GM18870 (cell line): ENCODE measurements around the gene ANXA6.

ENCODE experiments used
- ATAC-seq: cut with Tn5 transposase; IDR thresholded peaks from one replicate; pipeline ENCODE4 v1.9.1; 2021; ENCODE audit warnings: moderate library complexity; ENCODE audit not compliant: unreplicated experiment

The ANXA6 gene

GRCh38 chr5:151106509-151106908 is 51.1 kb downstream of the ANXA6 start:
- ATAC-seq: no peak

- ATAC-seq: no peak
These were observed 51.5 kb downstream of the ANXA6 start for GRCh38 chr5:151106043-151106442.

- no peak for ATAC-seq
These were observed 52.0 kb downstream of the ANXA6 start for GRCh38 chr5:151105561-151105960.

- ATAC-seq: no peak
These were observed 52.8 kb downstream of the ANXA6 start for GRCh38 chr5:151104795-151105194.

- ATAC-seq: no peak
These were observed 55.8 kb downstream of the ANXA6 start for GRCh38 chr5:151101746-151102145.

- no peak for ATAC-seq
These were observed 56.4 kb downstream of the ANXA6 start for GRCh38 chr5:151101151-151101550.

GRCh38 chr5:151100681-151101080 is 56.9 kb downstream of the ANXA6 start:
- ATAC-seq: no peak

GRCh38 chr5:151098768-151099121 is 58.8 kb downstream of the ANXA6 start:
- ATAC-seq: no peak

GRCh38 chr5:151097820-151098767 is 59.5 kb downstream of the ANXA6 start:
- ATAC-seq: peak; percentile 41

- ATAC-seq: no peak
These were observed 60.5 kb downstream of the ANXA6 start for GRCh38 chr5:151097061-151097460.

- ATAC-seq: no peak
These were observed 61.6 kb downstream of the ANXA6 start for GRCh38 chr5:151096001-151096373.

- no peak for ATAC-seq
These were observed 62.1 kb downstream of the ANXA6 start for GRCh38 chr5:151095341-151096000.

GRCh38 chr5:151094852-151095245 is 62.7 kb downstream of the ANXA6 start:
- no peak for ATAC-seq

- ATAC-seq: peak; percentile 69
These were observed 63.3 kb downstream of the ANXA6 start for GRCh38 chr5:151094030-151094851.

- ATAC-seq: peak; percentile 8
These were observed 64.1 kb downstream of the ANXA6 start for GRCh38 chr5:151093476-151093889.

GRCh38 chr5:151092762-151093161 is 64.8 kb downstream of the ANXA6 start:
- ATAC-seq: no peak

GRCh38 chr5:151089726-151090125 is 67.9 kb downstream of the ANXA6 start:
- no peak for ATAC-seq

- ATAC-seq: no peak
These were observed 68.6 kb downstream of the ANXA6 start for GRCh38 chr5:151088986-151089385.

GRCh38 chr5:151087486-151087885 is 70.1 kb downstream of the ANXA6 start:
- ATAC-seq: no peak

- peak; percentile 58 for ATAC-seq
These were observed 70.6 kb downstream of the ANXA6 start for GRCh38 chr5:151086905-151087360.

- no peak for ATAC-seq
These were observed 71.2 kb downstream of the ANXA6 start for GRCh38 chr5:151086192-151086869.
